ENCODE data around the gene PCDH12.

The PCDH12 gene

DNA sequence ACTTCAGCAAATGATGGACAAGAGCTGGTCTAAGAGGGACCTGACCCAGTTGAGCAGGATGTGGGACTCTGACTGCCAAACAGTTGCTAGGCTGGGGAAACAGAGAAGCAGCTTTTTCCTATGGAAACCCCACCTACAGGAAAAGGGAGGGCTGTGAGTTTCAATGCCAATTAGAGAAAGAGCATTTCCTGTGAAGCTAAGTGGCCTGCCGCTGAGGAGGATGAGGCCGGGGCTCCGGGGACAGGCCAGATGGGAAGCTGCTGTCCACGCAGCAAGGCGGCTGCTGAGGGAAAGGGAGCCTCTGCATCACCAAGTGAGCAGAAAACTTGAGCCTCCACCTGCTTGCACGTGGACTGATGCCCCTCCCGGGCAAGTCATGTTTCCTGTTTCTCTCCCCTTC, at the start of gene PCDH12:
PCDH12 (minus strand) TSS at position 90 of the 400 bp plus-strand sequence. CDS start 351 bp downstream, outside the sequence.
- no peak for DNase-seq

DNA sequence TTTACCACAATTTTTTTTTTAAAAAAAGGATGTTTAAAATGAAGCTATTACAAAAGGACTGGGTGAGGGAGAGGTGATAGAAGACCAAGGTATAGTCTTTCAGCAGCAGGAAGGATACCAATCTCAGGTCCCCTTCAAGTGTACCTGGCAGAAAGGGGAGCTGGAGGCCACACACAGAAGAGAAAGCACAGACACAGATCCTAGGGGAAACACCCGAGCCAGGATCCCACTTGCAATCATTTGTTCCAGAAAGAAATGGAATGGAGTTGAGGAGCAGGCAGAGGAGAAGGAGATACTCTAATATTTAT, 49.2 kb upstream of the PCDH12 start:
- no peak for DNase-seq

- DNase-seq: no peak
Measured at GRCh38 chr5:142006363-142007236, 48.6 kb upstream of the PCDH12 start.

DNA sequence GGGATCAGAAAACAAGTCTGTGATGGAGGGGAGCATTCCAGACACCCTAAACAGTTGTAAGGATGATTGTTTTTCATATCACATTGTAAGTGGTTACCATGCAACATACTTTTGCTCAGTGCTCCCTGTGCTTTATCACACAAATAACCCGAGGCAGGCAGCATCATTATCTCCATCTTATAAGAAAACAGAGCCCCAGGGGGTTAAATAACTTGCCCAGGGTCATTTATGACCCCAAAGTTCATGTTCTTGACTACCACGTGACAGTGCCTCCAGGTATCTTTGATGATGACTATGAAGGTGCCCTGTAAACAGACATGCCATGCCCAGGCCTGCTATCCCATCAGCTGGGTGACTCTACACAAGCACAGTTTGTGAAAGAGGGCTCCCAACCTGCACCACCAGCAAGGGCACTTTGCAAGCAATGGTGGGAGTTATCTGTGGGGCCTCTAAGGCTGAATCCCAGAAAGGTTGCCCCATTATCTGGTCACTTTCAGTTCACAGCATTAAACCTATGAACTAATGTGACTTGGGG, 45.3 kb upstream of the PCDH12 start:
- DNase-seq: no peak

GRCh38 chr5:142000704-142001484, 42.9 kb upstream of the PCDH12 start:
- DNase-seq: no peak

GRCh38 chr5:142000173-142000572, 42.2 kb upstream of the PCDH12 start:
- DNase-seq: no peak

GRCh38 chr5:141997358-141997960, 39.5 kb upstream of the PCDH12 start:
- no peak for DNase-seq

GRCh38 chr5:141995656-141996055, 37.7 kb upstream of the PCDH12 start:
- DNase-seq: no peak

DNA sequence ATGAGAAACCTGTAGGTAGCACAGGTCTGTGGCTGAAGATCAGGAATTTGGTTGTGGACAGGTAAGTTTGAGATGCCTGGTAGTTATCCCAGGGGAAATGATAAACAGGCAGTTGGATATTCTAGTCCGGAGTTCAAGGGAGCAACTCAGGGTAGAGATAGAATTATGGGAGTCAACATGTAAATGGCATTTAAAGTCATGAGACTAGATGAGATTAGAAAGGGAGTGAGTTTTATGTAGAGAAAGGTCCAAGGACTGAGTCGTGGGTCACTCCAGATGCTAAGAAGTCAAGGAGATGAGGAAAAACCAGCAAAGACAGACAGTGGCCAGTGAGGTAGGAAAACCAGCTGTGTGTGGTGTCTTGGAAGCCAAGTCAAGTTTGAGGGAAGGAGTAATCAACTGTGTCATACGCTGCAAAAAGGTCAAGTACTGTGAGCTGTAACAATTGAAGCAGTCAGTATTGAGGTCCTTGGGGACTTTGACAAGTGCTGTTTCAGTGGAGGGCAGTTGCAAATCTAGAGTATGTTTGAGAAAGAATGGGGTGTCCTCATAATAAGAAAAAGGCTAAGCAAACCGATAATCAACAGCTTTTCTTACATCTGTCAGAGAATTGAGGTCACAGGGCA, 36.6 kb upstream of the PCDH12 start:
- no peak for DNase-seq

DNA sequence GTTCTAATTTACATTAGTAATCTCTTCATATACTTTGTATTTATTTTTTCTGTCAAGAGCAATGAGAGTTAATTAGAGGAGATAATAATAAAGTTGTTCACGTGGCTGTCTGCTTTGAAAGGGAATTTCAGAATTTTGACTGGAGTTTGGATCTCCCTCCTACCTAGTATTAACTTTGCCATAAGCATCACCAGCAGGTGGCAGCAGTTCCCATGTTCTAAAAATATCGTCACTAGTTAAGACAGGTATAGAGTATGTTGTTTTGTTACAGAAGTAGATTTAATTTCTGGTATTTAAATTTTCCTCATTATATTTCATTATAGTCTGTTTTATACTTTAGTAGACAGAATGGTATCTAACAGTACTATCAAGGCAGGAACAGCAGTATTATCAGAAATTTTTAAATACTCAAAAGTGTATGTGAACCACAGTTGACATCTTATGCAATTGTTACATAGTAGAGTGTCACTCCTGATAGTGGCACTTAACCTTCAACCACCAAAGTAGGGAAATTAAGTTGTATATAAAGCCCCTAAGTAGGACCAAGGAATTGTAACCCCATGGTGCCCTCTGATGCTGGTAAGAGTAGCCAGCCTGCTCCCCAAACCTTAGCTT, 34.5 kb upstream of the PCDH12 start:
- peak in 1 of 2 experiments; percentile 38 for DNase-seq

GRCh38 chr5:141989720-141990119, 31.7 kb upstream of the PCDH12 start:
- no peak for DNase-seq

DNA sequence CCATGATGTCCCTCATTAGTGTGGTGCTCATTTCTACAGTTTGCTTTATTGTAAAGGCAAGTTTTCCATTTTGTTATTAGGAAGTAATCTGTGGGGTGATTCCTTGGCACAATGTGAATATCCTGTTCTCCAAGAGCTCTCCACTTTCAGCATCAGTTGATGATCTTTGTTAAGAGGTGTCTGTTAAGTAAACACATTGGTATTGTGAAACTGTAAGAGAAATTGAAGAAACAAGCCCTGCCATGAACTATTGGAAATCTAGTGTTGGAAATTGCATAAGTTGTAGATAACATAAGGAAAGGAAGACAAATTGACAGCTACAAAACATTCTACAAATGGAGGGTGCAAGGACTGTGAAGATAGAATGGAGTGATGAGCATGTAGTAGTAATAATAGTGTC, 28.1 kb upstream of the PCDH12 start:
- no peak for DNase-seq

GRCh38 chr5:141982626-141983025, 24.6 kb upstream of the PCDH12 start:
- no peak for DNase-seq

GRCh38 chr5:141978389-141978788, 20.4 kb upstream of the PCDH12 start:
- DNase-seq: no peak

DNA sequence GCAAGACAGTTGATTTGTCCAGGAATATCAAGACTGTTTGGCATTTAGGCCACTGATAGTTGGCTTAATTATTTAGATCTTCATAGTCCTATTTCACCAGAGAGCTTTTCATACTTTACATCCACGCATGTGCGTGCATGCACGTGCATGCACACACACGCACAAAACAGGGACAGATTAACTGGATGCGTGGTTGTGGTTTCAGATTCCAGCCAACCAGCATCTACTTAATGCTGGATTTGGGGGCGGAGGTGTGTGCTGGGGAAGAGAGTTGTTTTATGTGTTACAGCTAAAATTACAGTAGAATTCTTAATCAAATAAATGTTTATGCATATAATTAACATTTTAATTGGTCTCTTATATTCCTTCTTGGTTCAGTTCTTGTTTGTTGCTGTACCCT, 18.2 kb upstream of the PCDH12 start:
- DNase-seq: no peak

- DNase-seq: no peak
Measured at GRCh38 chr5:141973871-141974595, 16.0 kb upstream of the PCDH12 start.

GRCh38 chr5:141969783-141970771, 12.1 kb upstream of the PCDH12 start:
- no peak for DNase-seq

DNA sequence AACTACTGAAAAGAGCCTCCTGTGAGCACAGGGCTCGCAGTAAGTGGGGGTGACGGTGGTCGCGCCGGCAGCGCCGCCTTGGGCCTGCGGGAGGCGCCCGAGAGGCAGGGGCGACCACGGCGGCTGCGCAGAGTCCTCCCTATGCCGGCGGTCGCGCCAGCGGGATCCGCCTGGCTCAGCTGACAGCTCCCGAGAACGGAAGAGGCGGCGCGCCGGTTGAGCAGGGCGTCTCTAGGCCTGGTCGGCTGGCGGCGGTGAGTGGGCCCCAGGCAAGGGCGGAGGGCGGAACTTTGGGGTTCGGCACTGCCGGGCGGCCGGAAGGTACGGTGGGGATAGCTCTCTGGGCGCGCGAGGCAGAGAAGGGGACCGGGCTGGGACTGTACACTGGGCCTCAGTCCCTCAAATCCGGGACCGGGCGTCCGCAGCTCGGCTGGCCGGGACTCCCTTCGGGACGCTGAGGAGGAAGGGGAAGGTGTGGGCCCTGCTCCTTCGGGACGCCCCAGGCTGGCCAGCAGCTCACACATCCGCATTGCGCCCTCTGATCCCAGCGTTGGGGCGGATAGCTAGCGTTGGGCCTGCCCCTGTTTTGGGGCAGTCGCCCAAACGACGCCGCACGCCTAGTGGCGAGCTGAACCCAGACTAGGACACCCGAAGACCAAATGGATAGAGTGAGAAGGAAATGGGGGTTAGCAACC, 11.1 kb upstream of the PCDH12 start, which contains the start of gene RNF14:
RNF14 (plus strand) TSS at position 192 of the 695 bp plus-strand sequence. CDS start 4,484 bp downstream, outside the sequence.
- peak; percentile 60 to 63 for DNase-seq

DNA sequence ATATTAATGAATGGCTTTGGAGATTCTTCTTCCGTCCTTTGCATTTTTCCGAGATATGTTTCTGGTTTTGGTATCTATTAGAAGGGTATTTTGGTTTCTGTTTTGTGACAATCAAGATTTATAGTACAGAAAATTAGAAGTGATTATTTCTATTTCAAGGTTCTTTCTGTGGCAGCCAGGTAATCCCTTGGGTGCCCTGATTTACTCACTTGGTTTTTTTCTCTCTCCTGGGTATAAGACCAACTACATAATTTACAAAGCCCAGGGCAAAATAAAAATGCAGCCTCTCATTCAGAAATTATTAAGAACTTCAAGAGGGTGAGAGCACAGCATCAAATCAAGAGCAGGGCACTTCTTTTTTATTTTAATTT, 8.9 kb upstream of the PCDH12 start:
- DNase-seq: no peak
